PC-9 (cell line): ENCODE measurements around the gene VMO1. TPM values are rescaled to one million over a fixed set of nuclear protein-coding genes. Genes with fewer than 3 reads are reported as not detected.

Source experiments
- BruUV-seq: library from RNA; stranded (reverse); fragments of 400-500 nt; replicated peaks from 2 replicates; lab custom pipeline; 2021; lab: Mats Ljungman, UMichigan
- CTCF ChIA-PET: fragments of 300-600 bp; sonication (Branson Sonifier 250); formaldehyde crosslinking; loops from one replicate; lab custom pipeline; 2022; ENCODE audit warnings: antibody characterized with exemption; lab: Charles Lee
- POLR2A ChIA-PET: fragments of 300-600 bp; sonication (Branson Sonifier 250); formaldehyde crosslinking; loops from one replicate; lab custom pipeline; 2022; ENCODE audit warnings: antibody characterized with exemption; ENCODE audit not compliant: unreplicated experiment; lab: Charles Lee
- DNase-seq, 2 experiments: peaks; one replicate each; pipeline versions ENCODE4 v3.0.0 to v3.0.0-alpha.2; 2015 to 2022; ENCODE audit warnings: mixed read lengths in 1 of 2
- H2AFZ ChIP-seq: fragments of 200-600 bp; sonication (generic); 2 replicates; pipeline ENCODE4 v1.8.1; 2017; ENCODE audit warnings: antibody characterized with exemption
- H3F3A ChIP-seq: fragments of 200-600 bp; sonication (generic); 2 replicates; pipeline ENCODE4 v1.8.1; 2017; ENCODE audit warnings: antibody characterized with exemption, mild to moderate bottlenecking, low read depth; ENCODE audit not compliant: insufficient read depth
- H3K27ac ChIP-seq: fragments of 200-600 bp; sonication (generic); 2 replicates; pipeline ENCODE4 v1.6.1; 2016; ENCODE audit warnings: mixed run types
- H3K27me3 ChIP-seq: fragments of 200-600 bp; sonication (generic); 2 replicates; pipeline ENCODE4 v1.6.1; 2016; ENCODE audit warnings: low read depth, mixed run types; ENCODE audit not compliant: insufficient read depth
- H3K36me3 ChIP-seq: fragments of 200-600 bp; sonication (generic); 2 replicates; pipeline ENCODE4 v1.6.1; 2016; ENCODE audit warnings: low read depth, mixed run types
- H3K4me1 ChIP-seq: fragments of 200-600 bp; sonication (generic); replicated peaks from 2 replicates; pipeline ENCODE4 v1.6.1; 2016; ENCODE audit warnings: mixed run types; ENCODE audit not compliant: insufficient read depth
- H3K4me2 ChIP-seq: fragments of 200-600 bp; sonication (generic); 2 replicates; pipeline ENCODE4 v1.6.1; 2017; ENCODE audit warnings: mixed run types
- H3K4me3 ChIP-seq: fragments of 200-600 bp; sonication (generic); 2 replicates; pipeline ENCODE4 v1.6.1; 2016; ENCODE audit warnings: mixed run types
- H3K79me2 ChIP-seq: fragments of 200-600 bp; sonication (generic); 2 replicates; pipeline ENCODE4 v1.6.1; 2017; ENCODE audit warnings: low read depth, mixed run types
- H3K9me2 ChIP-seq: fragments of 200-600 bp; sonication (generic); 2 replicates; pipeline ENCODE4 v1.8.1; 2017; ENCODE audit warnings: mild to moderate bottlenecking; ENCODE audit not compliant: insufficient read depth
- H3K9me3 ChIP-seq: fragments of 200-600 bp; sonication (generic); 2 replicates; pipeline ENCODE4 v1.8.1; 2016; ENCODE audit warnings: low read depth; ENCODE audit not compliant: insufficient read depth
- H4K20me1 ChIP-seq: fragments of 200-600 bp; sonication (generic); 2 replicates; pipeline ENCODE4 v1.8.1; 2017; ENCODE audit not compliant: insufficient read depth
- EZH2 ChIP-seq: fragments of 200-600 bp; sonication (generic); IDR thresholded peaks from 2 replicates; pipeline ENCODE4 v1.8.0; 2017; ENCODE audit warnings: antibody characterized with exemption, low read depth
- intact Hi-C: fragments of 100-400 bp; cut with micrococcal nuclease; formaldehyde crosslinking; loops from one replicate; pipeline ENCODE4 v1.10.0; 2022; ENCODE audit not compliant: unreplicated experiment
- total RNA-seq: library from RNA; stranded (reverse); gene quantifications from 2 replicates; pipeline ENCODE4 v1.2.3, GENCODE V29; 2021
- TF ChIP-seq, protein P1 (sequence below): fragments of 200-600 bp; sonication (generic); conservative IDR thresholded peaks from 2 replicates; pipeline ENCODE4 v1.6.1; 2017; ENCODE audit warnings: mixed run types, antibody characterized with exemption, mild to moderate bottlenecking, moderate library complexity

VMO1 gene
- total RNA-seq, 1 experiment from 2014 or later = 3.6 TPM

GRCh38 chr17:4808378-4808767, 22.2 kb upstream of the VMO1 start:
- POLR2A ChIA-PET = interaction anchor here (0.6 to 1.1 kb wide), 3 partner anchors 18 to 87 kb away, joined by 3 to 12 read pairs (median 4); no protein-coding TSS in a partner anchor
- CTCF ChIA-PET = interaction anchor here (0.6 to 0.7 kb wide), 2 partner anchors 22 to 87 kb away, joined by 3 read pairs; no protein-coding TSS in a partner anchor
- no peaks in the 10 kb centered on the region for H3K9me3 ChIP-seq

DNA sequence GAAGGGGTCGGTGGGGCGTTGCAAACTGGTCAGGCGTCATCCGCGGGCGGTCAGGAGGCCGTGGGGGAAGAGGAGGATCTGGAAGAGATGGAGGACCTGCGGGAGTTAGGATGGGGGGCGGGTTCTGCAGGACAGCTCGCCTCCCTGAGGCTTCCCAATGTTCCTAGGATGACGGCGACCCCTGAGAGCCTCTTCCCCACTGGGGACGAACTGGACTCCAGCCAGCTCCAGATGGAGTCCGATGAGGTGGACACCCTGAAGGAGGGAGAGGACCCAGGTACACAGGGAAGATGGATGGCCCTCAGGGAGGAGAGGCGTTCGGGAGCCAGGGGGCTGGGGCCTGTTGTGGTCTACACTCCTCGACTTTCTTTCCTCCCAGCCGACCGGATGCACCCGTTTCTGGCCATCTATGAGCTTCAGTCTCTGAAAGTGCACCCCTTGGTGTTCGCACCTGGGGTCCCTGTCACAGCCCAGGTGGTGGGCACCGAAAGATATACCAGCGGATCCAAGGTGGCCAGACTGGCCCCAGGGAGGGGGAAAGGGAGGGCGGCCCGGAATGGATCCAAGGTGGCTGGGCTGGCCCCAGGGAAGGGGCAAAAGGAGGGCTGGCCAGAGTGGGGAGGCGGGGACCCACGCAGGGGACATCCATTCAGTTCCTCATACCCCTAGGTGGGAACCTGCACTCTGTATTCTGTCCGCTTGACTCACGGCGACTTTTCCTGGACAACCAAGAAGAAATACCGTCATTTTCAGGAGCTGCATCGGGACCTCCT, 21.6 kb upstream of the VMO1 start:
- peak overlapping the region; percentile 68 for H3K4me3 ChIP-seq
- ChIA-PET POLR2A (interaction anchor here (0.6 to 1.1 kb wide), 5 partner anchors 17 to 86 kb away, joined by 3 to 12 read pairs (median 4); no protein-coding TSS in a partner anchor), CTCF (interaction anchor here (0.7 to 1.6 kb wide), 2 partner anchors 18 to 21 kb away, joined by 3 to 18 read pairs; partner anchors contain the start of gene GLTPD2)
- no peaks in the 10 kb centered on the region for H3K9me2 ChIP-seq
- peak overlapping the region; percentile 77 for H2AFZ ChIP-seq
- H3F3A ChIP-seq = peaks cover 32% of the 10 kb centered on the region
- no TSS peak for BruUV-seq
- no peak for DNase-seq
- H3K27ac ChIP-seq = no peak overlapping the region
- H3K36me3 ChIP-seq = 0 out of 2 replicates have a peak, but pooled peaks cover 9% of the 10 kb centered on the region
- H3K27me3 ChIP-seq = no peaks in the 10 kb centered on the region
- H4K20me1 ChIP-seq = no peaks in the 10 kb centered on the region
- no peaks in the 10 kb centered on the region for H3K79me2 ChIP-seq
- H3K9me3 ChIP-seq = no peaks in the 10 kb centered on the region
- TF ChIP-seq, protein P1, sequence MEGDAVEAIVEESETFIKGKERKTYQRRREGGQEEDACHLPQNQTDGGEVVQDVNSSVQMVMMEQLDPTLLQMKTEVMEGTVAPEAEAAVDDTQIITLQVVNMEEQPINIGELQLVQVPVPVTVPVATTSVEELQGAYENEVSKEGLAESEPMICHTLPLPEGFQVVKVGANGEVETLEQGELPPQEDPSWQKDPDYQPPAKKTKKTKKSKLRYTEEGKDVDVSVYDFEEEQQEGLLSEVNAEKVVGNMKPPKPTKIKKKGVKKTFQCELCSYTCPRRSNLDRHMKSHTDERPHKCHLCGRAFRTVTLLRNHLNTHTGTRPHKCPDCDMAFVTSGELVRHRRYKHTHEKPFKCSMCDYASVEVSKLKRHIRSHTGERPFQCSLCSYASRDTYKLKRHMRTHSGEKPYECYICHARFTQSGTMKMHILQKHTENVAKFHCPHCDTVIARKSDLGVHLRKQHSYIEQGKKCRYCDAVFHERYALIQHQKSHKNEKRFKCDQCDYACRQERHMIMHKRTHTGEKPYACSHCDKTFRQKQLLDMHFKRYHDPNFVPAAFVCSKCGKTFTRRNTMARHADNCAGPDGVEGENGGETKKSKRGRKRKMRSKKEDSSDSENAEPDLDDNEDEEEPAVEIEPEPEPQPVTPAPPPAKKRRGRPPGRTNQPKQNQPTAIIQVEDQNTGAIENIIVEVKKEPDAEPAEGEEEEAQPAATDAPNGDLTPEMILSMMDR = no peak
- TF ChIP-seq EZH2 = no peak
- H3K4me2 ChIP-seq = peak overlapping the region; percentile 83
- intact Hi-C loops = loop anchor here (5.0 kb wide), 1 partner anchor 75 kb away; no protein-coding TSS in a partner anchor
- peaks cover 38% of the 10 kb centered on the region for H3K4me1 ChIP-seq

More at GRCh38 chr17:4808378-4808767, 22.2 kb upstream of the VMO1 start:
- no peaks in the 10 kb centered on the region for H3K9me2 ChIP-seq
- peak overlapping the region; percentile 83 for H3K4me2 ChIP-seq
- peak in 1 of 2 experiments; percentile 19 for DNase-seq
- no peak overlapping the region for H2AFZ ChIP-seq
- intact Hi-C loops = loop anchor here (5.0 kb wide), 1 partner anchor 74 kb away; no protein-coding TSS in a partner anchor
- no peaks in the 10 kb centered on the region for H3K27me3 ChIP-seq
- BruUV-seq = TSS peak; percentile 38
- H3K4me1 ChIP-seq = peaks cover 38% of the 10 kb centered on the region
- TF ChIP-seq, protein P1 = no peak
- TF ChIP-seq EZH2 = no peak
- no peak overlapping the region for H3K4me3 ChIP-seq
- H3F3A ChIP-seq = peaks cover 32% of the 10 kb centered on the region
- no peaks in the 10 kb centered on the region for H4K20me1 ChIP-seq
- H3K27ac ChIP-seq = no peak overlapping the region
- H3K79me2 ChIP-seq = no peaks in the 10 kb centered on the region
- H3K36me3 ChIP-seq = 0 out of 2 replicates have a peak, but pooled peaks cover 9% of the 10 kb centered on the region

GRCh38 chr17:4806777-4807604, 20.8 kb upstream of the VMO1 start, which contains the start of gene PLD2:
TSS of gene PLD2 (plus strand) at chr17:4807152. CDS start at chr17:4807773, 621 bp downstream.
- peak; percentile 63 to 93 for DNase-seq
- H2AFZ ChIP-seq = peak within 1 kb of the TSS; percentile 77
- no peak for TF ChIP-seq EZH2
- TF ChIP-seq, protein P1 = no peak
- no peaks in the 10 kb centered on the region for H3K79me2 ChIP-seq
- H3K4me3 ChIP-seq = peak within 1 kb of the TSS; percentile 68
- H3K27me3 ChIP-seq = no peaks in the 10 kb centered on the region
- CTCF ChIA-PET = interaction anchor here (1.1 to 1.6 kb wide), 2 partner anchors 17 to 97 kb away, joined by 3 to 18 read pairs; partner anchors contain the start of genes ARRB2 and GLTPD2
- H3K4me2 ChIP-seq = peak within 1 kb of the TSS; percentile 83
- H4K20me1 ChIP-seq = no peaks in the 10 kb centered on the region
- H3F3A ChIP-seq = peaks cover 31% of the 10 kb centered on the region
- no peak within 1 kb of the TSS for H3K27ac ChIP-seq
- POLR2A ChIA-PET = interaction anchor here (0.6 to 0.8 kb wide), 6 partner anchors 17 to 97 kb away, joined by 3 to 8 read pairs (median 3); partner anchors contain the start of gene ARRB2
- no peaks in the 10 kb centered on the region for H3K9me2 ChIP-seq
- BruUV-seq = no TSS peak
- no peaks in the 10 kb centered on the region for H3K9me3 ChIP-seq
- H3K4me1 ChIP-seq = peaks cover 37% of the 10 kb centered on the region
- H3K36me3 ChIP-seq = 0 out of 2 replicates have a peak, but pooled peaks cover 9% of the 10 kb centered on the region
- intact Hi-C loops = loop anchor here (5.0 kb wide), 1 partner anchor 75 kb away; no protein-coding TSS in a partner anchor
